ENCODE results near the gene GTF2E1.
"Not testable (repeated sequence)": the region's sequence is repeated elsewhere in the genome, so short reads cannot be mapped to it uniquely, and the experiment has no call there.

GTF2E1 gene

GRCh38 chr3:120756061-120756460 lies 13.5 kb downstream of the GTF2E1 start:
- TF ChIP-seq CTCF (IDR thresholded peaks at IDR 0.05; ENCODE audit: low read depth, low read length, poor library complexity, severe bottlenecking) (no peak), EZH2phosphoT487 (IDR thresholded peaks at IDR 0.05; ENCODE audit: borderline replicate concordance, low read length) (no peak)
- Histone ChIP-seq H3K9me3 (ENCODE audit: control insufficient read depth, insufficient read depth, low read length) (no peaks in the 10 kb centered on the region), H3K4me1 (ENCODE audit: control insufficient read depth, low read length) (no peaks in the 10 kb centered on the region), H3K79me2 (ENCODE audit: control insufficient read depth, low read length) (peaks cover 75% of the 10 kb centered on the region), H4K20me1 (ENCODE audit: control insufficient read depth, insufficient read depth, low read depth, low read length) (no peaks in the 10 kb centered on the region), H3K27ac (ENCODE audit: low read depth, low read length) (no peak overlapping the region), H3K27me3 (ENCODE audit: control insufficient read depth, low read length) (no peaks in the 10 kb centered on the region), H3K4me2 (ENCODE audit: low read length) (no peak overlapping the region), H3K4me3 (ENCODE audit: low read length) (no peak overlapping the region), H3K36me3 (ENCODE audit: control insufficient read depth, low read length) (peaks cover 46% of the 10 kb centered on the region), H3F3A (ENCODE audit: control insufficient read depth, insufficient read depth) (no peaks in the 10 kb centered on the region), H3K9me2 (replicated peaks; ENCODE audit: control insufficient read depth, low read length) (no peaks in the 10 kb centered on the region)

- not testable (repeated sequence) for H3K9me2 ChIP-seq (replicated peaks; ENCODE audit: control insufficient read depth, low read length); H3K27me3 ChIP-seq (ENCODE audit: control insufficient read depth, low read length); H3K4me1 ChIP-seq (ENCODE audit: control insufficient read depth, low read length); H4K20me1 ChIP-seq (ENCODE audit: control insufficient read depth, insufficient read depth, low read depth, low read length); H3K27ac ChIP-seq (ENCODE audit: low read depth, low read length); H3K4me2 ChIP-seq (ENCODE audit: low read length); H3F3A ChIP-seq (ENCODE audit: control insufficient read depth, insufficient read depth); H3K4me3 ChIP-seq (ENCODE audit: low read length); H3K9me3 ChIP-seq (ENCODE audit: control insufficient read depth, insufficient read depth, low read length)
- H3K79me2 ChIP-seq (ENCODE audit: control insufficient read depth, low read length) = peaks cover 66% of the 10 kb centered on the region
- peaks cover 23% of the 10 kb centered on the region for H3K36me3 ChIP-seq (ENCODE audit: control insufficient read depth, low read length)
These were observed 16.0 kb downstream of the GTF2E1 start for GRCh38 chr3:120758551-120758950.

- no peak overlapping the region for H3K4me3 ChIP-seq (ENCODE audit: low read length)
- no peaks in the 10 kb centered on the region for H3K4me1 ChIP-seq (ENCODE audit: control insufficient read depth, low read length)
- H3F3A ChIP-seq (ENCODE audit: control insufficient read depth, insufficient read depth) = no peaks in the 10 kb centered on the region
- no peak overlapping the region for H3K27ac ChIP-seq (ENCODE audit: low read depth, low read length)
- no peaks in the 10 kb centered on the region for H4K20me1 ChIP-seq (ENCODE audit: control insufficient read depth, insufficient read depth, low read depth, low read length)
- no peak overlapping the region for H3K4me2 ChIP-seq (ENCODE audit: low read length)
- peaks cover 69% of the 10 kb centered on the region for H3K79me2 ChIP-seq (ENCODE audit: control insufficient read depth, low read length)
- H3K9me3 ChIP-seq (ENCODE audit: control insufficient read depth, insufficient read depth, low read length) = no peaks in the 10 kb centered on the region
- H3K27me3 ChIP-seq (ENCODE audit: control insufficient read depth, low read length) = no peaks in the 10 kb centered on the region
- TF ChIP-seq EZH2phosphoT487 (IDR thresholded peaks at IDR 0.05; ENCODE audit: borderline replicate concordance, low read length) = no peak
- no peak for TF ChIP-seq CTCF (IDR thresholded peaks at IDR 0.05; ENCODE audit: low read depth, low read length, poor library complexity, severe bottlenecking)
- no peaks in the 10 kb centered on the region; the same call in 1 of the 2 replicates for H3K36me3 ChIP-seq (ENCODE audit: control insufficient read depth, low read length)
- no peaks in the 10 kb centered on the region for H3K9me2 ChIP-seq (replicated peaks; ENCODE audit: control insufficient read depth, low read length)
These were observed 20.1 kb downstream of the GTF2E1 start for GRCh38 chr3:120762615-120763014.

- Histone ChIP-seq H4K20me1 (ENCODE audit: control insufficient read depth, insufficient read depth, low read depth, low read length) (no peaks in the 10 kb centered on the region), H3K79me2 (ENCODE audit: control insufficient read depth, low read length) (peaks cover 64% of the 10 kb centered on the region), H3K4me1 (ENCODE audit: control insufficient read depth, low read length) (no peaks in the 10 kb centered on the region), H3K4me2 (ENCODE audit: low read length) (no peak overlapping the region), H3K27ac (ENCODE audit: low read depth, low read length) (no peak overlapping the region), H3K36me3 (ENCODE audit: control insufficient read depth, low read length) (no peaks in the 10 kb centered on the region), H3K9me2 (replicated peaks; ENCODE audit: control insufficient read depth, low read length) (no peaks in the 10 kb centered on the region), H3K4me3 (ENCODE audit: low read length) (no peak overlapping the region), H3F3A (ENCODE audit: control insufficient read depth, insufficient read depth) (no peaks in the 10 kb centered on the region), H3K9me3 (ENCODE audit: control insufficient read depth, insufficient read depth, low read length) (no peaks in the 10 kb centered on the region), H3K27me3 (ENCODE audit: control insufficient read depth, low read length) (no peaks in the 10 kb centered on the region)
- no peak for TF ChIP-seq EZH2phosphoT487 (IDR thresholded peaks at IDR 0.05; ENCODE audit: borderline replicate concordance, low read length)
- no peak for TF ChIP-seq CTCF (IDR thresholded peaks at IDR 0.05; ENCODE audit: low read depth, low read length, poor library complexity, severe bottlenecking)
These were observed 21.1 kb downstream of the GTF2E1 start for GRCh38 chr3:120763601-120764000.
